ENCODE data around the gene INPP4B.

- TF ChIP-seq EZH2 (IDR thresholded peaks at IDR 0.05; ENCODE audit: insufficient read depth, poor library complexity, severe bottlenecking) (no peak), EZH2phosphoT487 (IDR thresholded peaks at IDR 0.05; ENCODE audit: insufficient read depth, low read depth) (no peak)
Observed at GRCh38 chr4:142449771-142450373, 396.2 kb downstream of the INPP4B start.

Data from GM23248 (cell line).